ENCODE results near the gene EIF4A2.

DNA sequence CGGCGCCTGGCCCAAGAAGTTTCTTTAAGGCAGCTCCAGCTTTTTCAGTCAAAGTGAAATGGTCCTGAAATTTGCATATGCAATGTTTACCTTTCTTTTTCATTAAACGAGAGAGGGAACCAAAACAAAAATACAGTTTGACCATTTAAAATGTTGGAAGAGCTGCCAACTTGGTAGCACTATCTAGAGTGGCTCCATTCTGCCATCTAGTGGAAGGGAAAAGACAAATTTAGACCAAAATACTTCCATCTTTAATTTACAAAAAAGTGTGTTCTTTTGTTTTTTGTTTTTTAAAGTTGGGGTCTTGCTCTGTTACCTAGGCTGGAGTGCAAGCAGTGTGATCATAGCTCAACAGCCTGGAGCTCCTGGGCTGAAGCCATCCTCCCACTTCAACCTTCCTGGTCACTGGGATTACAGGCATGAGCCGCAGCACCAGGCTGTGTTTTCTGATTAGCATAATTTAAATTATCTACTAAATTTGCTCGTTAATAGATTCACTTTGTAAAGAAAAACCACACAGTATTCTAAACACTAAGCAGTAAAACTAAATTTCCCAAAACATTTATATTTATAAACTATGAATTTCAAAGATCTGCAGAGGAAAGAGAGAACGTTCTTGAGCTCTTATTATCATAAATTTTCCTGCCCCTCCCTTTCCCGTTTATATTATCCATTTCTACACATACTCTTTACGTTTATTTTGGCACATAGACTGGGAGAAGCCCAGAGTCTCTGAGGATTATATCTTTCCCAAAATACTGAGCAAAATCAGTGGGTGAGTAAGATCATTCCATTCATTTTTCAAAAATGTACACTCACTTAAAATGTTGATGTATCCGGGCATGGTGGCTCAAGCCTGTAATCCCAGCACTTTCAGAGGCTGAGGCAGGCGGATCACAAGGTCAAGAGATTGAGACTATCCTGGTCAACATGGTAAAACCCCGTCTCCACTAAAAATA is 38.3 kb downstream of the EIF4A2 start:
- TF ChIP-seq, protein P1, sequence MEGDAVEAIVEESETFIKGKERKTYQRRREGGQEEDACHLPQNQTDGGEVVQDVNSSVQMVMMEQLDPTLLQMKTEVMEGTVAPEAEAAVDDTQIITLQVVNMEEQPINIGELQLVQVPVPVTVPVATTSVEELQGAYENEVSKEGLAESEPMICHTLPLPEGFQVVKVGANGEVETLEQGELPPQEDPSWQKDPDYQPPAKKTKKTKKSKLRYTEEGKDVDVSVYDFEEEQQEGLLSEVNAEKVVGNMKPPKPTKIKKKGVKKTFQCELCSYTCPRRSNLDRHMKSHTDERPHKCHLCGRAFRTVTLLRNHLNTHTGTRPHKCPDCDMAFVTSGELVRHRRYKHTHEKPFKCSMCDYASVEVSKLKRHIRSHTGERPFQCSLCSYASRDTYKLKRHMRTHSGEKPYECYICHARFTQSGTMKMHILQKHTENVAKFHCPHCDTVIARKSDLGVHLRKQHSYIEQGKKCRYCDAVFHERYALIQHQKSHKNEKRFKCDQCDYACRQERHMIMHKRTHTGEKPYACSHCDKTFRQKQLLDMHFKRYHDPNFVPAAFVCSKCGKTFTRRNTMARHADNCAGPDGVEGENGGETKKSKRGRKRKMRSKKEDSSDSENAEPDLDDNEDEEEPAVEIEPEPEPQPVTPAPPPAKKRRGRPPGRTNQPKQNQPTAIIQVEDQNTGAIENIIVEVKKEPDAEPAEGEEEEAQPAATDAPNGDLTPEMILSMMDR (IDR thresholded peaks at IDR 0.05; ENCODE audit: low read length), result peak; percentile 94
- TF ChIP-seq EZH2 (IDR thresholded peaks at IDR 0.05; ENCODE audit: borderline replicate concordance, low read length), result no peak
